SU-DHL-6 (cell line): ENCODE results near the gene SMTN.

Source experiments
- EZH2phosphoT487 ChIP-seq: fragments of 200-600 bp; sonication (generic), shearing (Covaris generic); conservative IDR thresholded peaks from 2 replicates; pipeline ENCODE4 v1.6.1; 2018; ENCODE audit warnings: mild to moderate bottlenecking, antibody characterized with exemption, low read length, moderate library complexity, mixed read lengths
- TF ChIP-seq, protein P1 (sequence below): fragments of 200-600 bp; sonication (generic); IDR thresholded peaks from one replicate; pipeline ENCODE4 v1.5.1; 2017; ENCODE audit warnings: antibody characterized with exemption, mild to moderate bottlenecking, low read length, moderate library complexity; ENCODE audit not compliant: insufficient read depth, poor library complexity, severe bottlenecking

DNA sequence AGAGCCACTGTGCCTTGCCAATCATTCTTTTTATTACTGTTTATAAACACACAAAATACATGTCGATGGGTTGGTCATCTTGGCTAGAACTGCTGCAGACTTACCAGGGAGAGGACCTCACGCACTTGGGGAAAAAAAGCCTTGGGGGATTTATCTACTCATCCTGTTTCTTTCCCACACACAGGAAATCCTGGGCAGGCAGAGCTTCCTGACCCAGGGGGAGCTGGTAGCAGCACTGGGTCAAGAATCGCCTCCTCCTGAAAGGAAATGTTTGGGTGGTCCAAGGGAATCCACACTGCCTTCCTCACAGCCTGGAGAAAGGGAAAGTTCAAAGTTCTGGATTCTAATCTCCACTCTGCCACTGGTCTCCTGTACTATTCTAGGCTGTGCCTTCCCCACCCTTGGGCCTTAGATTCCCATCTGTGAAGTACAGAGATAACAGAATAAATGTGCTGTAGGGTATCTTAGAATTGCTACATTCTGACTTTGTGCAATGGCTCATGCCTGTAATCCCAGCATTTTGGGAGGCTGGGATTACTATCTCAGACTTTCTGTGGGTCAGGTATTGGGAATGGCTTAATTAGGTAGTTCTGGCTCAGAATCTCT, 31.2 kb upstream of the SMTN start:
- TF ChIP-seq, protein P1, sequence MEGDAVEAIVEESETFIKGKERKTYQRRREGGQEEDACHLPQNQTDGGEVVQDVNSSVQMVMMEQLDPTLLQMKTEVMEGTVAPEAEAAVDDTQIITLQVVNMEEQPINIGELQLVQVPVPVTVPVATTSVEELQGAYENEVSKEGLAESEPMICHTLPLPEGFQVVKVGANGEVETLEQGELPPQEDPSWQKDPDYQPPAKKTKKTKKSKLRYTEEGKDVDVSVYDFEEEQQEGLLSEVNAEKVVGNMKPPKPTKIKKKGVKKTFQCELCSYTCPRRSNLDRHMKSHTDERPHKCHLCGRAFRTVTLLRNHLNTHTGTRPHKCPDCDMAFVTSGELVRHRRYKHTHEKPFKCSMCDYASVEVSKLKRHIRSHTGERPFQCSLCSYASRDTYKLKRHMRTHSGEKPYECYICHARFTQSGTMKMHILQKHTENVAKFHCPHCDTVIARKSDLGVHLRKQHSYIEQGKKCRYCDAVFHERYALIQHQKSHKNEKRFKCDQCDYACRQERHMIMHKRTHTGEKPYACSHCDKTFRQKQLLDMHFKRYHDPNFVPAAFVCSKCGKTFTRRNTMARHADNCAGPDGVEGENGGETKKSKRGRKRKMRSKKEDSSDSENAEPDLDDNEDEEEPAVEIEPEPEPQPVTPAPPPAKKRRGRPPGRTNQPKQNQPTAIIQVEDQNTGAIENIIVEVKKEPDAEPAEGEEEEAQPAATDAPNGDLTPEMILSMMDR: no peak
- TF ChIP-seq EZH2phosphoT487: no peak
